H4 (cell line): ENCODE data around the gene TCN1. TPM values are rescaled to one million over a fixed set of nuclear protein-coding genes. Genes with fewer than 3 reads are reported as not detected.
"Not testable (repeated sequence)": the region's sequence is repeated elsewhere in the genome, so short reads cannot be mapped to it uniquely, and the experiment has no call there.

Experiments
- DNase-seq: peaks from one replicate; pipeline ENCODE4 v3.0.0-alpha.2; 2015; ENCODE audit warnings: low spot score
- total RNA-seq: library from RNA; depleted of rRNA; stranded (reverse); fragments of >200 nt; shearing (Covaris generic); gene quantifications from 2 replicates; pipeline ENCODE4 v1.2.3, GENCODE V29; 2014; rRNA removed

TCN1 gene
- not detected in 2 replicates for total RNA-seq

- DNase-seq, result peak; percentile 15
These were observed at the start of gene TCN1 for GRCh38 chr11:59866397-59866796. Gene TCN1 (minus strand): TSS chr11:59866487. CDS start chr11:59866470, 17 bp downstream.

- not testable (repeated sequence) for DNase-seq
These were observed 37.3 kb upstream of the TCN1 start for GRCh38 chr11:59903569-59903968.

DNA sequence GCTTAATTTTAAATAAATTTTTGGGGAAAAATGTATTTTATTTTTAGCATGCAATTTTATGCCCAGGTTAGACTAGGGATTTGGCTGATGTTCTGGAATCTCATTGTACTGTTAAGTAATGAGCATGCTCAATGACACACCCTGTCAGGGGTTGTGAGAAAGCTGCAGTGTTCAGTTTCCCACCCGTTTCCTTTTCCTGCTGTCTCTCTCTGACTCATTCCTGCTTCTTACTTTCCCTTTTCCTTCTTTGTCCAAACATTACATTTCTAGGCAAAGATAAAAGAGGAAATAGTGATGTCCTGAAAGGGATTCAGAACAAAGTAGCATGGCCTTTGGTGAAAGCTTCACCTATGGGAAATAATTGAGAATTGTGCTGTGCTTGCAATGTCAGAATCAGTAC, 35.0 kb upstream of the TCN1 start:
- DNase-seq, result peak; percentile 76

GRCh38 chr11:59900366-59901126, 34.3 kb upstream of the TCN1 start:
- no peak for DNase-seq

DNA sequence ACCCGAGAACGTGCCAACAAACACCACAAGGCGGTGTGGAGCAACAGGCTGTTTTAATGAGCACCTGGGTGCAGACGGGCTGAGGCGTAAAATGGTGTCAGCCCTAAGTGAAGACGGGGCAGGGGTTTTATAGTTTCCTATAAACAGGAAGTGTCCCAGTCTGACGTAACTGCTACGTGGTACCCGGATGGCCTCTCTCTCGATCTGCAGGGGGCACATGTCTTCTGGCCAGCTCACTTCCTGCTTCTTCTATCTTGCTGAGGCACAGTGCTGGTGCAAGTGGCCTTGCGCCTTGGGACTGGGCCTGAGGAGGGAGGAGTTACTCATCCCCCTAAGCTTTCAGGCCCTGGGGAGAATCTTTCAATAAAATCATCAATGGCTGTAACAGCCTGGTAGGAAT, 33.2 kb upstream of the TCN1 start:
- peak; percentile 84 for DNase-seq

DNA sequence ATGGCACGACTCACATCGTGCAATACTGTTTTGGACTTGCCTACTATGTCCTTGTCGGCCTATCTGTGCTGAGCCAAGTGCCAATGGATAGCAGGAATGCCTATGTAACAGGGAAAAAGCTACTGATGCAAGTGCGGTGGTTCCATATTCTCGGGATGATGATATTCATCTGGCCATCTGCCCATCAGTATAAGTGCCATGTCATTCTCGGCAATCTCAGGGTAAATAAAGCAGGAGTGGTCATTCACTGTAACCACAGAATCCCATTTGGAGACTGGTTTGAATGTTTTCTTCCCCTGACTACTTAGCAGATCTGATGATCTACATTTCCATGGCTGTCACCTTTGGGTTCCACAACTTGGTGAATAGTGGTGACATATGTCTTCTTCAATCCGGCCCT, 32.4 kb upstream of the TCN1 start:
- peak; percentile 62 for DNase-seq

DNA sequence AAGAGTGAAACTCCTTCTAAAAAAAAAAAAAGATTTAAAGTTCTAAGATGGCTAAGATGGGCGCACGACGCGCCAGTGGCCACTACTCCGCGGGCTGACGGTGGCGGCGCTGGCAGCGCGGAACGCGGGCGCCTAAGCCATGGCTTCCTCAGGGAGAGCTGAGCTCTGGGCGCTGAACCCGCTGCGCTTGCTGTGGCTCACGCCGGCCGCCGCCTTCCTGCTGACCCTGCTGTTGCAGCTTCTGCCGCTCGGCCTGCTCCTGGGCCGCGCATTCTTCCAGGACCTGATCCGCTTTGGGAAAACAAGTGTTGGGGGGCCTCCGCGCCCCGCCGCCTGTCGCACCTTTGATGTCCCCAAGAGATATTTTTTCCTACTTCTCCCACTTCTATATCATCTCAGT, 31.8 kb upstream of the TCN1 start:
- DNase-seq, result no peak

DNA sequence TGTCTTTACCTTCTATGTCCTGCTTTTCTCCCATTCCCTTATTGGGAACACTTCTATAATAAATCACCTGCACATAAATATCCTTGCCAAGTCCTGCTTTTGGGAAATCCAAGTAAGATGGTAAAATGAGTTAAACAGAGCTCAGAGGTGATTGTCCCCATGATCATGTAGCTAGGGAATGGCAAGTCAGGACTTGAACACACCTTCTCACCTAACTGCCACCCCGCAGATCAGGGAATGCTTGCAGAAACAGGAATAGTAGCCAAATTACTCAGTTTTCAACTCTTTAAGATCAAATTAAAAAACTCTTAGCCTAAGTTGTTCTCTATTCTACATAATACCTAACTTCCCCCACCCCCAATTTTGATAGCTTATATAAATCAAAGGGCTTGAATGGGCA, 28.3 kb upstream of the TCN1 start:
- no peak for DNase-seq

GRCh38 chr11:59891781-59892181, 25.5 kb upstream of the TCN1 start:
- no peak for DNase-seq

GRCh38 chr11:59887156-59887555, 20.9 kb upstream of the TCN1 start:
- not testable (repeated sequence) for DNase-seq

- DNase-seq, result no peak
These were observed 17.3 kb upstream of the TCN1 start for GRCh38 chr11:59883597-59883996.

DNA sequence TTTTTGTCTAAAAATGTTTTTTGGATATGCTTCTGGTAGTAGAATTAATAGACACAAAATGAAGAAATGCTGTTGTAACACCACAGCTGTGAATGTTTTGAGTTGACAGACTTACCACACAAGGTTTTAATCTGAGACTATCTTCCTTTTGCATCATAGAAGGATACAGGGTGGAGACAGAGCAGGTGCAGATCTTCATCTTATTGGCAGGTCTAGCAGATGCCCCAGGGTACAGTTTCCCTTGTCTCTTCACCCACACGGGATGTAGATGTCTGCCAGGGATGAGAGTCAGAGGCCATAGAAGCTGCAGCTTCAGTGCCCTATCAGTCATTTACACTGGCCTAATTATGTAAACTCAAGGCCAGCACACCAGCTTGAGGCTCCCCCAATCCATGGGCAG, 13.3 kb upstream of the TCN1 start:
- no peak for DNase-seq

DNA sequence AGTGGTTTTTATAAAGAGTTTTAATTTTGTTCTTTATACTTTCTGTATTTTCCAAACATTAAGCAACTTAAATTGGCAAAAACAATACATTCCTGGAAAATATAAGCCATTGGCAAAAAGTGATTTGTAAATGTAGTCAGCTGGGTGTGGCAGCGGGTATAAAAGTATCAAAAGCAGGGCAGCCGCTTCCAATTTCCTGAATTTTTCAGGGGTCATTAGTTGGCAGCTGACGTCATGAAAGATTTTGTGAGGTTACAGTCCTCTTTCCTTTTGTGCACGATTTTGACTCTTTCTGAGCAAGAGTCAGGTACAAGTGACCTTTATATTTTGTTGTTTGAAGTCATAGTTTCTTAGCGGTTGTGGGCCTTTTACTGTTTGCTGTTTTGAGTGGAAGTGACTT, 12.3 kb upstream of the TCN1 start, which contains the start of gene OOSP3:
TSS of gene OOSP3 (plus strand) at position 208 of the 400 bp plus-strand sequence. CDS start at position 235, 27 bp downstream.
- no peak for DNase-seq

DNA sequence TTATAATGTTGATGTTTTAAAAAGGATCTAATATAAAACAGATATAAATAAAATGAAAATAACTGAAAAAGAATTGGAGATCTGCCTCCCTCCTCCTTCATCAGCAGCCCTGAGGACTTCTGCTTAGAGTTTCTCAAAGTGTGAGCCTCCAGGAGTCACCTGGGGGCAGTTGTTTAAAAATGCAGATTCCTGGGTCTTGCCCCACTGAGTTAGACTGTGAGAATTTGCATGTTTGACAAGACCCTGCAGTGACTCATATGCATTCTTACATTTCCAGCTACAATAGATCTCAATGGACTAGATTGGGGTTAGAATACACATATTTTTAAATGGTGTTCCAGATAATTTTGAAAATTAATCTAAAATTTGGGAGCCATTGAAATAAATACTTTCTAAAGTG, 11.5 kb upstream of the TCN1 start:
- no peak for DNase-seq

GRCh38 chr11:59877325-59877724, 11.0 kb upstream of the TCN1 start:
- DNase-seq, result no peak

DNA sequence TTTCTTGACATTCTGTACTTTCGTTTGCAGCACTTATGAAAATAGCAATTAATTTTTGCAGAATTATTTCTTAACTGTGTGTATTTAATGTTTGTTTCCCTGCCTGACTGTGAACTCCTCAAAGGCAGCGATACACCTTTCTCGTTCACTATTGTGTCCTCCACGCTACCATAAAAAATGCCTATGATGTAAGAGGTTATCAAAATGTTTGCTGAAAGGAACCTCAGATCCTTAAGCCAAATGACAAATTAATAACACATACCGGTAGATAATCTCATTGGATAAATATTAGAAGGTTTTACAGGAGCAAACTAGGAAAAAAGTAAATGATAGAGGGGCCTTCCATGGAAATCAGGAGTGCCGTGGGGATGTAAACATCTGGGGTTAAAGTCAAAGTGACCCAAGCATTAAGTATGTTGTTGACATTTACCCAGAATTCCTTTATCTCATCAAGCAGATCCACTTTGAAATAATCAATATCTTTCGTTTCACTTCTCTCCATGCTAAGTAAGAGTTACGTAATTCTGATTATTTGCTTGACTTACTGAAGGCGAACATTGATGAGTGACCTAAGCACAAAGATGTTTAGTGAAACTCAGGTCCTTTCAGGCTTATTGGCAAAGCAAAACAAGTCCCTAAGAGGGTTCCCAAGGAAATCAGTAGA, 9.7 kb upstream of the TCN1 start:
- DNase-seq, result no peak

DNA sequence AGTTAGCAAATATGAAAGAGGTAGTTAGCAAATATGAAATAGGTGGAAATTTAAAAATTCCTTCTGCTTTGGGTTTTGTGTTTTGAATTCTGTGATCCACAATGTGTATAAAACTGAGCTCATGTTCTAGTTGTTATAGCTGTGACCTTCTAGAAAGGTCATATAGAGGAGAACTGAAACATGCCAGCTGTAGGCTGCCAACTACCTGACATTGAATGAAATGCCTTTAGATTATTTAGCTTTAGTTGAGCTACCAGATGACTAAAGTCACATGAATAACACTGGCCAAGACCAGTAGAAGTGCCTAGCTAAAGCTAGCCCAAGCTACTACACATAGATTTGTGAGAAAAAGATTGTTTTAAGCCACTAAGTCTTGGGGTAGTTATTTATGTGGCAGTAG, 5.8 kb upstream of the TCN1 start:
- DNase-seq, result no peak

- DNase-seq, result no peak
These were observed 1.7 kb upstream of the TCN1 start for GRCh38 chr11:59867946-59868345.

- DNase-seq, result no peak
These were observed 549 bp upstream of the TCN1 start for GRCh38 chr11:59866836-59867235.

DNA sequence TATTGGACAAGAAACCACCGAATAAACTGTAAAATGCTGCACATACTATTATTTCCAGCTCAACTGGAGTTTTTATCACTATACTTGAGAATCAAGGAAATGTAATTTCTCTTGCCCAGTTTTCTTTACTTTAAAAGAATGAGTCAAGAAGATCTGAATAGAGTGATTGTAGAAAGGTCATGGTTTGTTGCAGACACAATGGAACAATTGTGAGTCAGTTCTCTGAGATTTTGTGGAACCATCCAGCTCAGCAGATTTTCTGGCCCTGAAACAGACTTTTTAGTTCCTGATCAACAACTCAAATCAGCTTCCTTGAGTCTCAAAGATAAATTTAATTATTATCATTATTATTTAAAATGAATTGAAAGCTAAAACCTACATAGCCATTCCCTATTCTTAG, 1.3 kb downstream of the TCN1 start:
- no peak for DNase-seq

GRCh38 chr11:59862252-59862651, 4.0 kb downstream of the TCN1 start:
- no peak for DNase-seq

GRCh38 chr11:59859673-59860072, 6.6 kb downstream of the TCN1 start:
- DNase-seq, result no peak
